Measurements from ENCODE around the gene TMEM50B.
"Not testable (repeated sequence)": the region's sequence is repeated elsewhere in the genome, so short reads cannot be mapped to it uniquely, and the experiment has no call there.

Gene TMEM50B

GRCh38 chr21:33510826-33511225 lies 31.1 kb upstream of the TMEM50B start:
- Histone ChIP-seq H3K27ac (replicated peaks) (no peak overlapping the region), H3K27me3 (ENCODE audit: insufficient read depth, poor library complexity, severe bottlenecking) (no peaks in the 10 kb centered on the region), H3K4me3 (replicated peaks; ENCODE audit: insufficient read depth, low read length) (no peak overlapping the region)
- TF ChIP-seq POLR2AphosphoS5 (IDR thresholded peaks at IDR 0.05; ENCODE audit: low read depth) (no peak), SPI1 (IDR thresholded peaks at IDR 0.05; ENCODE audit: borderline replicate concordance, low read depth) (no peak), CTCF (IDR thresholded peaks at IDR 0.05; ENCODE audit: insufficient read depth, low read length) (no peak), REST (IDR thresholded peaks at IDR 0.05; ENCODE audit: insufficient replicate concordance, low read depth) (no peak), GABPA (IDR thresholded peaks at IDR 0.05; ENCODE audit: low read depth) (no peak)
- DNase-seq (ENCODE audit: low read depth in 1 of 2, low spot score in 1 of 2) = no peak

- H3K27me3 ChIP-seq (ENCODE audit: insufficient read depth, poor library complexity, severe bottlenecking); H3K27ac ChIP-seq (replicated peaks); DNase-seq (ENCODE audit: low read depth in 1 of 2, low spot score in 1 of 2); H3K4me3 ChIP-seq (replicated peaks; ENCODE audit: insufficient read depth, low read length): not testable (repeated sequence)
These were observed 27.2 kb upstream of the TMEM50B start for GRCh38 chr21:33507003-33507402.

GRCh38 chr21:33505833-33506232 lies 26.1 kb upstream of the TMEM50B start:
- no peak overlapping the region for H3K4me3 ChIP-seq (replicated peaks; ENCODE audit: insufficient read depth, low read length)
- no peak overlapping the region for H3K27ac ChIP-seq (replicated peaks)
- TF ChIP-seq CTCF (IDR thresholded peaks at IDR 0.05; ENCODE audit: insufficient read depth, low read length) (no peak), POLR2AphosphoS5 (IDR thresholded peaks at IDR 0.05; ENCODE audit: low read depth) (no peak), SPI1 (IDR thresholded peaks at IDR 0.05; ENCODE audit: borderline replicate concordance, low read depth) (no peak), REST (IDR thresholded peaks at IDR 0.05; ENCODE audit: insufficient replicate concordance, low read depth) (no peak), GABPA (IDR thresholded peaks at IDR 0.05; ENCODE audit: low read depth) (no peak)
- no peaks in the 10 kb centered on the region for H3K27me3 ChIP-seq (ENCODE audit: insufficient read depth, poor library complexity, severe bottlenecking)
- no peak for DNase-seq (ENCODE audit: low read depth in 1 of 2, low spot score in 1 of 2)

GRCh38 chr21:33496345-33496744 lies 16.6 kb upstream of the TMEM50B start:
- no peak overlapping the region for H3K4me3 ChIP-seq (replicated peaks; ENCODE audit: insufficient read depth, low read length)
- TF ChIP-seq SPI1 (IDR thresholded peaks at IDR 0.05; ENCODE audit: borderline replicate concordance, low read depth) (no peak), GABPA (IDR thresholded peaks at IDR 0.05; ENCODE audit: low read depth) (no peak), POLR2AphosphoS5 (IDR thresholded peaks at IDR 0.05; ENCODE audit: low read depth) (no peak), CTCF (IDR thresholded peaks at IDR 0.05; ENCODE audit: insufficient read depth, low read length) (no peak), REST (IDR thresholded peaks at IDR 0.05; ENCODE audit: insufficient replicate concordance, low read depth) (no peak)
- DNase-seq (ENCODE audit: low read depth in 1 of 2, low spot score in 1 of 2) = no peak

More at GRCh38 chr21:33496345-33496744, 16.6 kb upstream of the TMEM50B start:
- Histone ChIP-seq H3K27me3 (ENCODE audit: insufficient read depth, poor library complexity, severe bottlenecking) (no peaks in the 10 kb centered on the region), H3K27ac (replicated peaks) (no peak overlapping the region)
